CD4-positive, alpha-beta T cell treated with Interferon alpha-2 for 1 hour (primary cell): ENCODE measurements around the gene SERPINA3.

Experiments
- DNase-seq, 2 donors: peaks; one replicate each; pipeline ENCODE4 v3.0.0-alpha.2; 2020 to 2022

The SERPINA3 gene

DNA sequence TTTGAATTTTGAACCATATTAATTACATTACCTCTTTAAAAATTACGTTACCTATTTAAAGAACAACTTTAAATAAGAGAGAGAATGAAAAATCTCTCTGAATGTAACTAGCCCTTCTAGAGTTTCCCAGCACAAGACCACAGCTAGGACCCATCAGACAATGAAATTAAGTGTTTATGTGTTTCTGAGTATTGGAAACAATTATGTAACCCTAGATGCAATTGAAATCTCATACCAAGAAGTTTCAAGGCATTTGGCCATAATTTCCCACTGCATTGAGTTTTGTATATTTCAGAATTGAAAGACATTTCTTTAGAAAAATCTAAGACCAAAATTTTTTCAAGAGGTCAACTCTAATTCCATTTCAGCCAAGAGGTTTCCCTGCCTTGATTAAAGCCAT lies 47.1 kb downstream of the SERPINA3 start:
- DNase-seq = no peak

DNA sequence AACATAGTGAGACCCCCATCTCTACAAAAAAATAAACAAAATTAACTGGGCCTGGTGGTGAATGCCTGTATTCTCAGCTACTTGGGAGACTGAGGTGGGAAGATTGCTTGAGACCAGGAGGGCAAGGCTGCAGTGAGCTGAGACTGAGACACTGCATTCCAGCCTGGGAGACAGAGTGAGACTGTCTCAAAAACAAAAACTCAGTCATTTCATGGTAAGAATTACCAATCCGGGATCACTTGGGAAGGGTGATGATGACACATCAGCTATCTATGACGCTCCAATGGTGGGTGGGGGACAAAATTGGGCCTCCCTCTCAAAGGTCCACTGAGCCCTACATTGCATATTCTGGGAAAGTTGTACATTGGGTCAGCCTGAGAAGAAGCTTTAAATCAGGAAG lies 47.7 kb downstream of the SERPINA3 start:
- no peak for DNase-seq

DNA sequence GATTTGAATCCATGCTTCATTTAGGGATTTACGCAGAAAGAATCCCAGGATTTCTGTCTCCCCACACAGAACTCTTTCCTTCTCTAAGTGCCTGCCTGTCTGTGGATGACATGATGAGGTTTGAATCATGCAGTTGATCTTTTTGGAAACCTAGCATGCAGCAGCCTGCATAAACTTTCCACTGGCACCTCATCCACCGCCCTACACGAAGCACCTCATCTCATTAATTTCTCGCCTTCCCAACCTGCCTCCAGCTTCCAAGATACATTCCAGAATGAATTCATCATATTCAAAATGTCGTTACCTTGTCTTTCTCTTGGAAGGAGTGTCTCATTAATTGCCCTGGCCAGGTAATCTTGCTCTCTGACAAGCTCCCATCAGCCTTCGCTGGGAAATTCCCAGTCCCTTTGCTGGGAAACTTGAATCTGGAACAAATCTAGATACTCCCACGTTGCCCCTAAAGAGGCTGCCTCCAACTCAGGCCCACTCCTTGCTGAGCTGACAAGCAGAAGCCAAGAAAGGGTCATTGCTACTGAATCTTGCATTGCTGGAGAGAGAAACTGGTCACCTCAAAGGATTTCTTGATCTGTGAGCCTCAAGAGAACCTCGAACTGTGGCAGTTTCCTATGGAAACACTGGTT lies 48.2 kb downstream of the SERPINA3 start:
- DNase-seq = no peak

DNA sequence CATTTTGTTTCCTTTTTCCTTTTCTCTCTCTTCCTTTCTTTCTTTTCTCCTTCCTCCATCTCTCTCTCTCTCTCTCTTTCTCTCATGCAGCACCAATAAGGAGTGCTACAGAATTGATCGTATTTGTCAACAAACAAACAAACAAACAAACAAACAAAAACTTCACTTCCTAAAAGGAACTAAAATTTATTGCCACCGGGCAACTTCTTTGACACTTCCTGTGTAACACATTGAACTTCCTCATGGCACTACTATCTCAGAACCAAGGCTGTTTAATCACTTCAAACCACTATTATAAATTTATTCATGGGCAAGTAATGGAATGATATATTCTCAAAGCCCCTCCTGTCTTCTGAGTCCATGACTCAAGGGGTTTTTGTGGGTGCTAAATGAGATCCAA lies 51.3 kb downstream of the SERPINA3 start:
- DNase-seq = no peak

DNA sequence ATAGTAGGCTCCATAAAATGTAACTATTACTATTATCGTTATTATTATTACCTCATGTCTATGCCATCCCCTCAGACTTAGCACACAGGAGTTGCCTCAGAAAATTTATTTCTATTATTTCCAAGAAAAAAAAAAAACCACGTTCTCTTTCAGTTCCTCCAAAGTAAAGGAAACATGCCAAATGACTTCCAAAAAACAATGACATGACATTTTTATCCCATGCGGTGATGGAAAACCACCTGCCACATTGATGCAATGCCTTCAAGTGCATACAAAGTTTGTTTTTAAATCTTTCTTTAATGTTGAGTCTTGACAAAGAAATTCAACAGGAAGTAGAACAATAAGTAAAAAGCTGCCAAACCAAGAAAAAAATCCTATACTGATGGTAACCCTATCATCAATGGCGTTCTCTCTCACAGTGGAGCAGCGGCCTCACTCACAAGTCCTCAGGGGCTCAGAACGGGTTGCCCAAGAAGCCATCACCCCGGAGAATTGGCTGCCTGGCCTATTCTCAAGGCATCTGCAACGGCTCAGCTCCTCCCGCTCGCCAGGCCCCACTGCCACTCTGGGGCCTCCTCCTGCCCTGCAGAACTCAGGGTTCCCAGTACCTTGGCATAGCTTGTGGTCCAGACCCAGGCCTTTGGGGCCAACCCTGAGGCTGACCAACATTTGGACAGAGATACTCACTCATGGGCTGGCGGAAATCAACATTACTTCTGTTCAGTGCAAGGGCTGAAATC lies 51.9 kb downstream of the SERPINA3 start:
- no peak for DNase-seq

DNA sequence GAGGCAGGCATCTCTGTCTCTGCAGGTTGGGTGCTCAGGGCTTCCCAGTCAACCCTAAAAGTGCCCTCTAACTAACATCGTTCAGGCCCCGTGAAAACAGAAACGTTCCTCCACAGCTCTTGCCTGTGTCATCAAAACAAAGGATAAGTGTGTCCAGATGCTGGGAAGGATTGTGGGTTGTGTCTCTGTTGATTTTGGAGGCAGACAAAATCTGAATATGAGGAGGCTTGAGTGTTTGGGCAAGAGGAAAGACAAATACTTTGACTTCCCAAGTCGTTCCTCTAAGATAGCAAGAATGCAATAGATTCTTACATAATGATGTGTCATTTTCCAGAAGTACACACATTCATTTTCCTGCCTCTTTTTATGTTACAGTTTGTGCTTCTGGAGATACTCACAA lies 52.9 kb downstream of the SERPINA3 start:
- DNase-seq = no peak

DNA sequence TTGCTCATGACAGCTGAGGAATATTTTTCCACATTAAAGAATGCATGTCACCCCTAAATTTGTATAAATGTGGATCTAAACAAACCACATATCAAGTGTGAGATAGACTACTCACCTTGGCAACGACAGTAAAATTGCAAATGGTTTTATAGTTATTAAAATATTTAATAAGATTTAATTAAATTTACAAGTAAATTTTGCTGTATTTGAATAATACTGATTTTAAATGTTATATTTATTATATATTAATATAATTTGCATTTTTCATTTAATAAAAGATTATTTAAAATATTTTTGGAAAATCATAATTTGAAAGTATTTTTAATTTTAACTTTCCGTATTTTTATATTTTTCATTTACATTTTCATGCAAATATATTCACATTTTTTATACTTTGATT lies 53.4 kb downstream of the SERPINA3 start:
- no peak for DNase-seq

DNA sequence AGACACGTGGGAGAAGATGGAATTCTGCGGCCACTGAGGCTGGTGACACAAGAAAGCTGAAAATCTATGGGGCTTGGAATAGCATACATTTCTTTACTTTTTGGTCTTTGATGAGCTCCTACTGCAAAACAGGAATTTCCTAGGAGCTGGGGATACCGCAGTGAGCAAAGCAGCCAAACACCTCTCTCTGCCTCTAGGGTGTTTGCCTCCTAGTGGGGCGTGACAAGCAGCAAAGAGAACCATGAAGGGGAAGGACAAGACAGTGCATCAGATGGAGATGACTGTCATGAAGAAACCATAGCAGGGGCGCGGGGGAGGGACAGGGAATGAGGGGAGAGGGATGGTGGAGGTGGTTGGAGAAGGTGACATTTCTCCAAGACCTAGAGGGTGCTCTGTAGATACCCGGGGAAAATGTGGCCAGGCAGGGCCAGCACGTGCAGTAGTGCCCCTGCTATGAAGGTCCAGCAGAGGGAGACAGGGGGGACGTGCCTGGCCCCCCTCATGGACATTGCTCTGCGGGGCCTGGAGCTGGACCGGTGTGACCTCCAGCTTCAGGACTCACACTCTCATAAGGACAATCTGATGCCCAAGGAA lies 58.6 kb downstream of the SERPINA3 start:
- no peak for DNase-seq

DNA sequence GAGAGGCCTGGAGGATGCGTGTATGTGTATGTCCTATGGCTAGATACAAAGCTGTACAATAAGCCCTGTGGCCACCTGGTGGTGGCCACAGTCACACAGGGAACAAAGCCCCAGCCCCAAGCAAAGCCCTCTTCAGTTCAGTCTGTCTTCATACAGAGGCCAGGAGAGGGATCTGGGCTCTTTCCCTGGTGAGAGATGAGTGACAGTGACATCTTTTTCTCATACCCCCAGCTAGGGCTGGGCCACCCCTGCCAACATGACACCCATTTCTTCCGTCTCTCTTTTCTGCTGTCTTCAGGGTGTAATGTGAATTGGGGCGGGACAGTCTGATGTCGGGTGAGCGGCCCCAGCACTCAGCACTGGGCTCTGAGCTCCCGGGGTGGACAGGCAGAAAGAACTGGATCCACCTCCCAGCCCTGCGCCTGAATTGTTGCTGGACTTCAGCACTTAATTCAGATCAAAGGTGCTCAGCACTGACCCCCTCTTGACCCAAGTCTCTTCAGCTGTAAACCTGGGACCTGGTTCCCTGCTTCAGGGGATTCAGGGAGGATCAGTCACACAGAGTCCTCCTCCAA lies 59.8 kb downstream of the SERPINA3 start:
- DNase-seq = no peak

DNA sequence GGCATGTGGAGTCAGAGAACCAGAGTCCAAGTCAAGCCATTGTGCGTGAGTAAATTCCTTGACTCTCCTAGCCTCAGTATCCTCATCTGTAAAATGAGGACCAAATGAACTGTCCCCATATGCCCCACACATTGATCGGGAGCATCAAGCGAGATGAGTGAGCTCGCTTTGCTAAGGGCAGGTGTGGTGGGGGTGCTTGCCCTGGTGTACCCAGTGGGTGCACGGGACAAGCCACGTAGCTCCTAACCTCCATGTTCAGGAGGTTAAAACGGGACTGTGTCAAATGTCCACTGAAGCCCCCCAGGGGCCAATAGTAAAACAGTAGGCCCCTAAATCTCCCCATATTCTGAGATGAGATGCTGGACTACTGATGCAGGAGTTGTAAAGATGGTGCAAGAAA lies 60.9 kb downstream of the SERPINA3 start:
- DNase-seq = no peak
